ENCODE measurements around the gene ANKRD1.

GRCh38 chr10:90914992-90915765, 5.7 kb downstream of the ANKRD1 start:
- no peak for TF ChIP-seq CTCF (IDR thresholded peaks at IDR 0.05; ENCODE audit: low read depth, low read length)
- TF ChIP-seq POLR2A (IDR thresholded peaks at IDR 0.05; ENCODE audit: extremely low read depth, insufficient read length), result no peak
- no peak for TF ChIP-seq MAX (IDR thresholded peaks at IDR 0.05; ENCODE audit: low read depth, low read length)
- no peak for TF ChIP-seq MYC (IDR thresholded peaks at IDR 0.05; ENCODE audit: low read depth, low read length)
